NT2/D1 (cell line): ENCODE data around the gene NFE2L1.

Source experiments
- DNase-seq: peaks from one replicate; pipeline ENCODE4 v3.0.0-alpha.2; 2011; ENCODE audit warnings: low read depth, low spot score
- H3K27me3 ChIP-seq: 2 replicates; pipeline ENCODE4 v1.6.0; 2011; ENCODE audit warnings: mild to moderate bottlenecking; ENCODE audit not compliant: insufficient read length, insufficient read depth
- H3K36me3 ChIP-seq: 2 replicates; pipeline ENCODE4 v1.6.1; 2011; ENCODE audit warnings: mild to moderate bottlenecking, low read length, mixed read lengths; ENCODE audit not compliant: insufficient read depth, insufficient read length
- H3K4me1 ChIP-seq: 2 replicates; pipeline ENCODE4 v1.5.1; 2011; ENCODE audit not compliant: insufficient read depth, insufficient read length
- H3K4me3 ChIP-seq: 2 replicates; pipeline ENCODE4 v1.5.1; 2011; ENCODE audit warnings: low read depth; ENCODE audit not compliant: insufficient read length
- H3K9ac ChIP-seq: 2 replicates; pipeline ENCODE4 v1.6.0; 2011; ENCODE audit warnings: low read depth; ENCODE audit not compliant: insufficient read length
- H3K9me3 ChIP-seq: 2 replicates; pipeline ENCODE4 v1.5.1; 2011; ENCODE audit warnings: mild to moderate bottlenecking, low read length; ENCODE audit not compliant: insufficient read depth
- SUZ12 ChIP-seq: IDR thresholded peaks from 2 replicates; pipeline ENCODE4 v1.6.1; 2011; ENCODE audit not compliant: insufficient read length, insufficient read depth; ENCODE audit errors: extremely low read depth
- YY1 ChIP-seq: IDR thresholded peaks from 2 replicates; pipeline ENCODE4 v1.6.1; 2011; ENCODE audit not compliant: insufficient read length, insufficient read depth
- ZNF274 ChIP-seq: IDR thresholded peaks from 2 replicates; pipeline ENCODE4 v1.6.1; 2011; ENCODE audit warnings: mild to moderate bottlenecking, low read depth, low read length

The NFE2L1 gene

GRCh38 chr17:48100591-48101011 lies 52.4 kb downstream of the NFE2L1 start:
- TF ChIP-seq SUZ12 = no peak
- TF ChIP-seq YY1 = no peak
- no peak for TF ChIP-seq ZNF274
- peak; percentile 28 for DNase-seq
- Histone ChIP-seq H3K9ac (peak overlapping the region; percentile 93), H3K27me3 (no peaks in the 10 kb centered on the region), H3K4me1 (no peaks in the 10 kb centered on the region), H3K9me3 (peaks cover 7% of the 10 kb centered on the region; the same call in 1 of the 2 replicates), H3K4me3 (peak overlapping the region; percentile 88), H3K36me3 (peaks cover 12% of the 10 kb centered on the region)

GRCh38 chr17:48101012-48101720 lies 53.0 kb downstream of the NFE2L1 start, which contains the start of gene CBX1:
CBX1 (minus strand) TSS chr17:48101478; CDS start chr17:48077004, 24,474 bp downstream.
- Histone ChIP-seq H3K4me1 (no peaks in the 10 kb centered on the region), H3K4me3 (peak within 1 kb of the TSS; percentile 88), H3K9ac (peak within 1 kb of the TSS; percentile 93), H3K27me3 (peaks cover 2% of the 10 kb centered on the region), H3K36me3 (peaks cover 9% of the 10 kb centered on the region), H3K9me3 (peaks cover 7% of the 10 kb centered on the region; the same call in 1 of the 2 replicates)
- no peak for TF ChIP-seq YY1
- no peak for TF ChIP-seq SUZ12
- no peak for TF ChIP-seq ZNF274
- DNase-seq = peak; percentile 91

DNA sequence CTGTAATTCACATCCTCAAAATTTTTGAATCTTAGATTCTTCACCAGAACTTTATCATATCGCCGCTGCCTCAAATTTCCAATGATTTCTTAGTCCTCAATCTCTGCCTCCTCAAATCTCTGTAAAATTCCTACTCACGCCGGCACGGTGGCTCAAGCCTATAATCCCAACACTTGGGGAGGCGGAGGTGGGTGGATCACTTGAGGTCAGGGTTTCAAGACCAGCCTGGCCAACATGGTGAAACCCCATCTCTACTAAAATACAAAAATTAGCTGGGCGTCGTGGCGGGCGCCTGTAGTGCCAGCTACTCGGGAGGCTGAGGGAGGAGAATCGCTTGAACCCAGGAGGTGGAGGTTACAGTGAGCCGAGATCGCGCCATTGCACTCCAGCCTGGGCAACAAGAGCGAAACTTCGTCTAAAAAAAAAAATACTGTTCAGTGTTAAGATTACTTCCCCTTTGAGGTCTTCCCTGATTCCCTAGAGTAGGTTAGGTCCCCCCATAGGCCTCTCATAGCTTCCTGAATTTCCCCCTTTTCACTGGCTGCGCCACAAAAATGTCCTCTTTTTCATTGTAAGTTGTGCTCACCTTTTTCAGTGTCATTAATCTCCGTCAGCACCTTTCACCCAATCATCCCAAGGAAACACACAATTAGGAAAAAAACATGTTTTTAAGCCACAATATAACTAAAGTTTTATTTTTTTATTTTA lies 54.0 kb downstream of the NFE2L1 start:
- H3K9me3 ChIP-seq = peaks cover 7% of the 10 kb centered on the region; the same call in 1 of the 2 replicates
- no peak for TF ChIP-seq SUZ12
- no peak for TF ChIP-seq ZNF274
- no peak for TF ChIP-seq YY1
- H3K4me3 ChIP-seq = no peak overlapping the region
- peaks cover 8% of the 10 kb centered on the region for H3K36me3 ChIP-seq
- no peaks in the 10 kb centered on the region for H3K4me1 ChIP-seq
- H3K9ac ChIP-seq = no peak overlapping the region
- DNase-seq = no peak
- peaks cover 9% of the 10 kb centered on the region for H3K27me3 ChIP-seq

DNA sequence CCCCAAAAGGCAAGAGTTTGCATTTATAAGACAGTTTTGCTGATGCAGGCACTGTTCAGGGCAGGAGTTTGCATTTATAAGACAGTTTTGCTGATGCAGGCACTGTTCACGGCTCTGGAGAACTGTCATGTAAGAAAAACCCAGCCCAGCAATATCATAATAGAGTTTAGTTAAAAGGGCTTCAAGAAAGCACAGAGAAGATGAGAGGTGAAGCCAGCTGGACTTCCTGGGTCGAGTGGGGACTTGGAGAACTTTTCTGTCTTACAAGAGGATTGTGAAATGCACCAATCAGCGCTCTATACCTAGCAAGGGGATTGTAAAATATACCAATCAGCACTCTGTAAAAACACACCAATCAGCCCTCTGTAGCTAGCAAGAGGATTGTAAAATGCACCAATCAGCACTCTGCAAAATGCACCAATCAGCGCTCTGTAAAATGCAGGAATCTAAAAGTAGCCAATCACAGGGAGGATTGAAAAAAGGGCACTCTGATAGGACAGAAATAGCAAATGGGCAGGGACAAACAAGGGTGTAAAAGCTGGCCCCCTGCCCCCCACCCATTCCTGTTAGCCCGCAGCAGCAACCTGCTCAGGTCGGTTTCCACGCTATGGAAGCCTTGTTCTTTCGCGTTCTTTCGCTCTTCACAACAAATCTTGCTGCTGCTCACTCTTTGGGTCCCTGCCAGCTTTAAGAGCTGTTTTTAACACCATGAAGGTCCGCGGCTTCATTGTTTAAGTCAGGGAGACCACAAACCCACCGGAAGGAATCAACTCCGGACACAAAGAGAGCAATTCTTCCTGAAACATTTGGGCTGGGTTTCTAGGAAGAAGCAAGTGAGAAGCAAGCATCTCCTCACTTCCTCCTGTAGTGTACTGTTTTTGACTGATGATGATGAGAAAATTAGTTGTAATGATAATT lies 54.9 kb downstream of the NFE2L1 start:
- Histone ChIP-seq H3K36me3 (peaks cover 6% of the 10 kb centered on the region), H3K27me3 (peaks cover 9% of the 10 kb centered on the region), H3K9ac (no peak overlapping the region), H3K4me3 (no peak overlapping the region), H3K4me1 (no peaks in the 10 kb centered on the region), H3K9me3 (peaks cover 7% of the 10 kb centered on the region; the same call in 1 of the 2 replicates)
- no peak for DNase-seq
- TF ChIP-seq ZNF274 = no peak
- TF ChIP-seq SUZ12 = no peak
- TF ChIP-seq YY1 = no peak

DNA sequence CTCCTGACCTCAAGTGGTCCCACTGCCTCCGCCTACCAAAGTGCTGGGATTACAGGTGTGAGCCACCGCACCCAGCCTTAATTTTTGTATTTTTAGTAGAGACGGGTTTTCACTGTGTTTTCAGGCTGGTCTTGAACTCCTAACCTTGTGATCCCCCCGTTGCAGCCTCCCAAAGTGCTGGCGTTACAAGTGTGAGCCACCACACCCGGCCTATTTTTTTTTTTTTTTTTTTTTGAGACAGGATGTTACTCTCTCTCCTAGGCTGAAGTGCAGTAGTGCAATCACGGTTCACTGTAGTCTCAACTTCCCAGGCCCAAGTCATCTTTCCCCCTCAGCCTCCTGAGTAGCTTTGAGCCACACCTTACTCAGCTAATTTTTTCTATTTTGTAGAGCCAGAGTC lies 56.3 kb downstream of the NFE2L1 start:
- Histone ChIP-seq H3K9ac (no peak overlapping the region), H3K4me3 (no peak overlapping the region), H3K27me3 (peaks cover 9% of the 10 kb centered on the region), H3K36me3 (no peaks in the 10 kb centered on the region), H3K9me3 (peaks cover 7% of the 10 kb centered on the region; the same call in 1 of the 2 replicates), H3K4me1 (no peaks in the 10 kb centered on the region)
- DNase-seq = no peak
- TF ChIP-seq SUZ12 (no peak), ZNF274 (no peak), YY1 (no peak)

DNA sequence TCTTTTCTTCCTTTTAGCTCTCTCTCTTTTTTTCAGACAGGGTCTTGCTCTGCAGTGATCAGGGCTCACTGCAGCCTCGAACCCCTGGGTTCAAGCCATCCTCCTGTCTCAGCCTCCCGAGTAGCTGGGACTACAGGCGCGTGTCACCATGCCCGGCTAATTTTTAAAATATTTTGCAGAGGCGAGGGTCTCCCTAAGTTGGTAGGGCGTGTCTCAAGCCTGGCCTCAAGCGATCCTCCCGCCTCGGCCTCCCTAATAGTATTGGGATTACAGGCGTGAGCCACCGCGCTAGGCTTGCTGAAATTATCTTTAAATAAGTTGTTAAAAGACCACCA lies 58.6 kb downstream of the NFE2L1 start:
- peak overlapping the region; percentile 61 for H3K9ac ChIP-seq
- DNase-seq = no peak

More for the DNA sequence above, 58.6 kb downstream of the NFE2L1 start:
- Histone ChIP-seq H3K9me3 (peaks cover 7% of the 10 kb centered on the region; the same call in 1 of the 2 replicates), H3K4me3 (peak overlapping the region; percentile 84), H3K36me3 (peaks cover 3% of the 10 kb centered on the region), H3K27me3 (peaks cover 9% of the 10 kb centered on the region), H3K4me1 (no peaks in the 10 kb centered on the region)
- TF ChIP-seq ZNF274 = no peak
- no peak for TF ChIP-seq SUZ12
- TF ChIP-seq YY1 = no peak
